Lower leg skin (tissue), 3 donors: ENCODE measurements around the gene CEMP1.

Experiments used
- POLR2A ChIP-seq, 2 donors: fragments of 450-650 bp; IDR thresholded peaks; one replicate each; pipeline ENCODE4 v1.6.1; 2016 to 2017; ENCODE audit warnings: antibody characterized with exemption in 2 of 2, mild to moderate bottlenecking in 1 of 2, moderate library complexity in 1 of 2
- TF ChIP-seq, protein P1 (sequence below), 3 donors: fragments of 450-650 bp; IDR thresholded peaks; one replicate each; pipeline ENCODE4 v1.5.1; 2016; ENCODE audit warnings: antibody characterized with exemption in 3 of 3, mild to moderate bottlenecking in 3 of 3, moderate library complexity in 2 of 3

DNA sequence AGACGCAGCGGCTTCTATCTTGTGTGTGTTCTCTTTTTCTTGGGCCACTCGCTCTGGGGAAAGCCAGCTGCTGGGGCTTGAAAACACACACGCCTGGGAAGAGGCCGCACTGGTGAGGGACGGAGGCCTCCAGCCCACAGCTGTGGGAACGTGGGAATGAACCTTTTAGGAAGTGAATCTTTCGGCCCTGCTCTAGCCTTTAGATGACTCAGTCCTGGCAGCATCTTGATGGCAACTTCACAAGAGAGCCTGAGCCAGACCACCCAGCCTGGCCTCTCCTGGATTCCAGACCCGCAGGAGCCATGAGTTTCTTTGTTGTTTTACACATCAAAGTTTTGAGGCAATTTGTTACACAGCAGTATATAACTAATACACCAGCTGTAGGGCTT is 4.4 kb upstream of the CEMP1 start:
- TF ChIP-seq, protein P1, sequence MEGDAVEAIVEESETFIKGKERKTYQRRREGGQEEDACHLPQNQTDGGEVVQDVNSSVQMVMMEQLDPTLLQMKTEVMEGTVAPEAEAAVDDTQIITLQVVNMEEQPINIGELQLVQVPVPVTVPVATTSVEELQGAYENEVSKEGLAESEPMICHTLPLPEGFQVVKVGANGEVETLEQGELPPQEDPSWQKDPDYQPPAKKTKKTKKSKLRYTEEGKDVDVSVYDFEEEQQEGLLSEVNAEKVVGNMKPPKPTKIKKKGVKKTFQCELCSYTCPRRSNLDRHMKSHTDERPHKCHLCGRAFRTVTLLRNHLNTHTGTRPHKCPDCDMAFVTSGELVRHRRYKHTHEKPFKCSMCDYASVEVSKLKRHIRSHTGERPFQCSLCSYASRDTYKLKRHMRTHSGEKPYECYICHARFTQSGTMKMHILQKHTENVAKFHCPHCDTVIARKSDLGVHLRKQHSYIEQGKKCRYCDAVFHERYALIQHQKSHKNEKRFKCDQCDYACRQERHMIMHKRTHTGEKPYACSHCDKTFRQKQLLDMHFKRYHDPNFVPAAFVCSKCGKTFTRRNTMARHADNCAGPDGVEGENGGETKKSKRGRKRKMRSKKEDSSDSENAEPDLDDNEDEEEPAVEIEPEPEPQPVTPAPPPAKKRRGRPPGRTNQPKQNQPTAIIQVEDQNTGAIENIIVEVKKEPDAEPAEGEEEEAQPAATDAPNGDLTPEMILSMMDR (IDR thresholded peaks at IDR 0.05) = no peak
- no peak for TF ChIP-seq POLR2A (IDR thresholded peaks at IDR 0.05)
